GM19452 (cell line): Measurements from ENCODE around the gene EFHC1.

Experiments used
- ATAC-seq: cut with Tn5 transposase; IDR thresholded peaks from one replicate; pipeline ENCODE4 v1.9.1; 2021; ENCODE audit not compliant: unreplicated experiment

The EFHC1 gene

DNA sequence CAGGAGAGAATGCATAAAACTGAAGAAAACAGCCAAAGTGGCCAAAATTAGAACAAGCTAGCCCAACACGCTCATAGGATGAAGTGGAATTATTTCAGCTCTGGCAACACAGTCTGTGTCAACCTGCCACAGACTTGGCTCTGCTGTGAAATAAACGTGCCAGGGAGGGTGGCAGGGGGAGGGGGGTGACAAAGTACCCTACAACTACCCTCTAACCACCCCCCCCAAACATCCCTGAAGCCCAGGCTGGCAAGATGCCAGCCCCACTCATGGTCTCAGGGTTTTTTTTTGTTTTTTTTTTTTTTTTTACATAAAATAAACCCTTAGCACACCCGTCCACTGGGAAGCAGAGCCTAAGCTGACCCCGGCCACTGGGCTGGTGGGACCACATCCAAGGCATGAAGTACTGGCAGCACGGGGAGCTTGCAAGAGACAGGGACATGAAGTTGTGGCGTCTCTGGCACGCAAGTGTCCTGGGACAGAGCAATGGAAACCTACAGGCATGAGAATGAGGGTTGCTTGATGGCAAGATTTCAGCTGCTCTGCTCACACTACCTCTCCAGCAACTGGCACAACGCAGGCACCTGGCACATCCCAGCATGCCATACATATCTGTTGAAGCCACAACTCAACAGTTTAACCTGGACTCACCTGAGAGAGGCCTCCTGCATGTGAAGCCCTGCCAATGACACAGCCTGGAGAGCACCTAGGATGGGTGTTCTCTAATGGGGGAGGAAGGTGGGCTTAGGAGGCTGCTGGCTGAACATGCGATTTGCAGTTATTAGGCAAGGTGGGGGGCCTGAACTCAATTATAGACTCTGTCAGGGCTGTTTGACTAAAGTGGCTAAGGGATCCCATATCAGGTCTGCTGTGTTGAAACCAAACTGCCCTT lies 80.3 kb downstream of the EFHC1 start:
- no peak for ATAC-seq

DNA sequence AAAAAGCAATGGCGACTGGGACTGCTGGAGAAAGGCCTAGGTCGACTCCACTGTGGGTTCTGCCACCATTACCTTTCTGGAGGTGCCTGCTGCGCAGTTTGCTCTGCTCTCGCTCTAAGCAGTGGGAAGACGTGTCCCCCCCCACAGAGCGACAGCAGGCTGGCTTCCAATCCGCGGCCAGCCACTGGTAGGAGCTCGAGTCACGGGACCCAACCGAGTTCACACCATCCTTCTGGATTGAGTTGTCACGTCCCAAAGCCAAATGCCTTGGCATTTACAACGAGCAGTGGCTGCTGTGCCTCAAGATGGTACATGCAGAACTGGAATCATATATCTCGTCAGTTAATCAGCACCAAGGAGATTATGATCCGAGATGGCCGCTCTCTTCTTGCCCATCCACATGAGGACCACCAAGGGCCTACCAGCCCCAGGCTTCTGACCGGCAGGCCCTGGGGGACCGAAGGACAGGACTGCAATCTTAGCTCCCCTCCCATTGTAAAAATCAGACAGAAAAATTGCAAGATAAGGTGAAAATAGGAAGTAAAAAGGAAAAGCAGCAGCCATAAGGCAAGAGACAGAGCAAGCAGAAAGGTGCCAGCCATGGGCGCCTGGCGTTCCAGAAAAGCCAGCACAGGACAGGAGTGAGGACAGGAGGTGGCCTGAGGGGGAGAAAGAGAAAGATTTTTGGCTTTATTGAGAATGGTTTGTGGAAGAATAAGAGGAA lies 82.3 kb downstream of the EFHC1 start:
- no peak for ATAC-seq

DNA sequence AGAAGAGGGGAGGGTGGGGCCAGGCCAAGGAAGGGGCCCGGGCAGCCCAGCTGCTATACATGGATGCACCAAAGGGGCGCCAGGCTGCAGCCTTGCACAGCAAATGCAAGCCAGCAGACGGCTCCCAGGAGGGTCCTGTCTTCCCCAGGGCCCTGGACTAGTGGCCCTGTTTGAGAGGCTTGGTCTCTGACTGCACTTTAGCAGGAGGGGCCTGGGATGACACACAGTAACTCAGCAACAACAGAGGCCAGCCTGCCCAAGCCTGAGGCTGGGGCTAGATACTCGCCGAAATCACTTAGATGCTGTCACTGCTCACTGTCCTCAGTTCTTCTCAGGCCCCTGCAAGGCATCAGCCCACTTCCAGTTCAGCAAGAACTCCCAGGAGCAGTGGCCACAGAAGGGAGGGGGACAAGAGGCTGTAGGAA lies 83.2 kb downstream of the EFHC1 start:
- ATAC-seq: no peak

DNA sequence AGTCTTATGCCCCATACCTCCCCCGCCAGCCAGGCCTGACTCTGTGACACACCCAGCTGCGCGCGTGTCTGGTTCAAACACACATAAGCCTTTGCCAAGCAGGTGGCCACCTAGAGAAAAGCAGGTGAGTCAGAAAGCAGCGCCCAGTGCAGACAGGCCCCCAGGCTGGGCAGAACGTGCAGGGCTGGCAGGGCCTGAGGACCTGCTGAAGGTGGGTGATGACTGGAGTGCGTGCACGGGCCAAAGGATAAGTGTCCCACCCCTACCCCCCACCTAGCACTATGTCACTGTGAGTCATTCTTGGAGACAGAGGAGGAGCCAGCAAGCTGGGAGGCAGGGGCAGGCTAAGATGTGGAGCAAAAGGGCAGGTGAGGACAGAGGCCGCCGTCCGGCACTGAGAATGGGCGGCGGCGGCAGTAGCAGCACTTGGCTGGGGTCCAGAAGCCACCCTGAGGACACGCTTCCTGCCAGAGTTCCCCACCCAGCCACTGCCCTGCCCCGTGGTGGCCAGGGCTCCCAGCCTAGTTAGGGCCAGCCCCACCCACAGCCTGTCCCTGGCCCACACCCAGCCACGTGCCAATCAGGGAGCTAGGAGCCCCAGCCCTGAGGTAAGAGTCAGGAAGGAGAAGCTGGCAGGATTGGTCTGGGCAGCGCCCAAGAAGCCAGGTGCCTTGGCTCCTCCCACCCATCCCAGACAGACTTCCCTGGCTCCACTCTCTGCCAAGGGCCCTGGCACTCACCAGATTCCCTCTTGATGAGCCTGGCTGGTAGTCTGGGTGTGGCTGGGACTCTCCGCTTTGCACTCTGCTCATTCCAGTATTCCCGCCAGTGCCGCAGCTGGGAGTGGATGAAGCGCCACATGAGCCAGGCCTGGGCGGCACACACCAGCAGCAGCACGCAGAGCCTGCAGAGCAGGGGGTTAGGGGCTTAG lies 84.0 kb downstream of the EFHC1 start:
- no peak for ATAC-seq

DNA sequence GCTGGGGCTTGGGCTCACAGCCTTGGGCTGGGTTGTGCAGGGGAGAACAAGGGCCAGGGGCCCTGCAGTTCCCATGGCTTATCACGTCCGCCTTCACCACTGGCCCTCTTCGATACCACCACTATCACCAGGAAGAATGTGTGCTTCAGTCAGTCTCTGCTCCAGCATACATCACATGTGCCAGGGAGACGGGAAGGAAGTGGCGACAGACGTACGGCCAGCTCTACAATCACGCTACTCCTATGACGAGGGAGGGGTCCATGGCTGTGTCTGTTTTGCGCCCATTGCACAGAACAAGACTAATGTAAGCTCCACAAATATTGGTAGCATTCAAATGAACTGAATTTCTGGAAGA lies 84.6 kb downstream of the EFHC1 start:
- ATAC-seq: no peak

DNA sequence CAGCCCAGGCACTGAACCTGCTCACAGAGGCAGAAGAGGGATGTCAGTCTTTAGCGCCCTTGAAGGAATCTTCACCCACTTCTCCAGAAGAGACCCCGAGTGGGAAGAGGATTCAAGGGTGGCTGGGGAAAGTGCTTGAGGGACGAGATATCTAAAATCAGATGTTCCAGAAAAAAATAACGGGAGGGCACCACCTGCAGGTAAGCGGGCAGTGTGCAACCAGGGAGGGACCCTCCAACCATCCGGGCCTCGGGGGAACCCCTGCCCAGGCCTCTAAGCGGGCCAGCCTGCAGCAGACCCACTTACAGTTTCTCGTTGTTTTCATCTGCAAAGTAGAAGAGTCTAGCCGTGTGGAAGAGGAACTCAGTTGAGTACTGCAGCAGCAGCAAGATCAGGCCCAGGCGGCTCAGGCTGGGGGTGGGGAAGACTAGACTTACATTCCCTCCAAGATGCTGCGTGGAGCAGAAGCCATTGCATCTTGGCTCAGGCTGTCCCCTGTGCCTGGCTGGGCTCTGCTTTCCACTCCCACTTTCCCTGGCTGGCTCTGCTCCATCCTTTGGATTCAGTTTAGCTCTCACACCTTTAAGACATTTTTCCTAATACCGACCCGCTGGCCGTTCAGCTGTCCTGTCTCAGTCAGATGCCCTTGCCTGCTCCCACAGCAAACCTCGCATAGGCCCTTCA lies 85.7 kb downstream of the EFHC1 start:
- ATAC-seq: no peak

DNA sequence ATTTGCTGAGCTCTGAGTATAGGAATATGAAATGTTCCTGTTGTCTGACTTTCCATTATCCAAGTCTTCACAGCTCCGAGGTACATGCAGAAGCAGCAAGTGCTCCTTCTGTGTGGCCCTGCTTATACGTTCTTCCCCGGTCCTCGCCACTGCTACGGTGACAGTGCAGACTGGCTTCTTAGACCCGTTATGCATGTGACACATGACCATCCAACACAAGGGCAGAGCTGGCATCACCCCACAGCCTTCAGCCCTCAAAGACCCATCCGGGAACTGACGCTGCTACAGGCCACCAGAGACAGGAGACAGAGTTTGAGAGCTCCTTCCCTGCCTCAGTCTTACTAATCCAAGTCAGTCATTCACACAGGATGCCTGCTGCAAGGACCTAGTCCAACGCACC lies 86.3 kb downstream of the EFHC1 start:
- ATAC-seq: no peak

DNA sequence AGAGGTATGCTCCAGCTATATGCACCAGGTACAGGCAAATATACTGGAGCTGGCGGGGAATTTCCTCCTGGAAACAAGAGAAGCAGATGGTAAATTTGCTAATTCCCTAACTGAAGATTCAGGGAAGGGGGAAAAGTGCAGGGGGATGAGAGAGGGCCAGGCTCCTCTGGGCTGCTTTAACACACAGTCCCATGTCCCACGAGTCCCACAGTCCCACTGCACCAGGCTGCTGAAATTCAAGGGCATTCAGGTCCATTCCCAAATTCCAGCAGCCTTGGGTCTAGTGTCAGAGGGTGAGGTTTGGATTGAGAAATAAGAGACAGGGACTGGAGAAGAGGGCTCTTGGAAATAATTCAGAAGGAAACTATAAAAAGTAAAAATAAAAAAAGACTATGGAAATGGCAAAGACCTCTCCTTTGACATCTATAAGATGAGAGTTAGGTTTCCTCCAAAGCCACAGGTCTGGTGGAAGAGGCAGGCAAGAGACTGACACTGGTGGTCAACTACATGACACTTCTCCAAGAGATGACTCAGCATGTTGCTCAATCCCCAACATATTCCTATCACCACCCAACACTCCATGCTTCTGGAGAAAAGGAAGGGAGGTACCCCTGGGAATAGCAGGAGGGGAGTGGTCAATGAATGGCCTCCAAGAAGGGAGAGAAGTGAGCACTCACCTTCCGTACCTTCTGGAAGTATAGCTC lies 87.6 kb downstream of the EFHC1 start:
- ATAC-seq: no peak

DNA sequence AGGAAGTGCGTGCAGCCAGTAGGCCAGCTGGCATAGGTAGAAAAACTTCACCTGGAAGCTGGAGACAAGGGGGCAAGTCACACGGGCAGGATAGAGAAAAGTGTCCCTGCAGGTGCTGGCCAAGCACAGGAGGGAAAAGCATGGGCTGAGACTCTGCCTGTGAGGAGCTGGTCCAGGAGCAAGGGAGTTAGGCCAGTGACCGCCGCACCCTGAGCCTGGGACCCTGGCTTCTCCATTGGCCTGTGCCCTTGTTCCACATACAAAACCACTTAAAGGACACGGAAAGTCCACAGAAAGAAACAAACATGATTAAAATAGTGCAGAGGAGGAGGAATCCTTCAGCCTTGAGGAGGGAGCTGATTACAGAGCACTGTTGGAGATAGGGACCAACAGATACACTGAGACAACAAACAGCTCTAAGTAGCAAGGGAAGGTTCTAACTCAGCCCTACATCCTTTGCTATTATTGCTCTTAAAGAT lies 88.2 kb downstream of the EFHC1 start:
- no peak for ATAC-seq

DNA sequence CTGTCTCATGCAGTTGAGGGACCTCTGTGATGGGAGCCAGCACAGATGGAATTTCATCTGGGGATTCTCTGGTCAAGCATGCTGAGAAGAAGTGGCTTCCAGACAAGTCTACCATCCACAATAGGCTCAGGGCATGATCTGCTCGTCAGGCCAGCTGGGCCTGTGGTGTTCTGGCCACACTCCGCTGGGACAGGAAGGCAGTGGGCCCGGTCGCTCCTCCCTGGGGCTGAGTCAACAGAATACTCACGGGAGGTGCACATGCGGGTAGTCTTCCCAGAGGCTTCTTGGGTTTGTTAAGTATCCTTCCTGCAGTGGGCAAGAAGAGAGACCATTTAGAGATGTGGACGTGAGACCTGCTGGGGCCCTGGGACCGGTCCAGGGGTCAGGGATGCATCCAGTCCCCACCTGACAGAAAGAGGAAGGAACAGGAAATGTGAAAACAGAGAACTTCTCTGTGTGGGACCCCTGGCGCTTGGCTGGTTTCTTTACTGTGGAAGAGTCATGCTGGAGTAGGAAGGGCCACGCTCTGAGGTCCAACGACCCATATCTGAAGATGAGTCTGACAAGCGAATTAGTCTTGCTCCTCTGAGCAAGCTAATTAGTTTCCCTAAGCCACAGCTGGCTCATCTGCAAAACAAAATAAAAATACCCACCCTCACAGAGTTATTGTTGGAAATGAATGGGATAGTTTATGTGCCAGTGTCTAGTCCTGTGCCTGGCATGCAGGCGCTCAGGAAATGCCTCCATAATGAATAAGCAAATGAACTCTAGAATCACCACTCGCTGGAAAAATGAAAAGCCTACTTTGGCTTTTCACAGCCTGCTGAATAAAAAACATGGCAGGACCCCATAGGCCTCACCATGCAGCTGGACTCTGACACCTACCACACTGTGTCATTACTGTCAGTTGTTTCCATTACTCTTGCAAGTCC lies 89.4 kb downstream of the EFHC1 start:
- ATAC-seq: no peak

DNA sequence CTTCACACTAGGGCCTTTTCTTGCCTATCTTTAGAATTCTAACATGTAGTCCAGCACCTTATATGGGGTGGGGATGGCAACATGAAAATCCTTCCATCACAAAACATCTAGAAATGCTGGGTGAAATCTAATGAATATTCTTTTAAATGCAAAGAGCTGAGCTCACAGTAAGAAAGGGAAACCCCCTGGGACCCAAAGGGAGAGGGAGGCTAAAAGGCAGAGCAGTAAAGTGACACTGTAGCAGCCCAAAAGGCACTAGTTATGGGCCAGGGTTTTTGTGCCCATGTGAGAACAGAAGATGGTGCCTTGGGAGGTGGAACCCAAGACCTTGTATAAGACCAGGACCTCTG lies 90.0 kb downstream of the EFHC1 start:
- ATAC-seq: no peak

DNA sequence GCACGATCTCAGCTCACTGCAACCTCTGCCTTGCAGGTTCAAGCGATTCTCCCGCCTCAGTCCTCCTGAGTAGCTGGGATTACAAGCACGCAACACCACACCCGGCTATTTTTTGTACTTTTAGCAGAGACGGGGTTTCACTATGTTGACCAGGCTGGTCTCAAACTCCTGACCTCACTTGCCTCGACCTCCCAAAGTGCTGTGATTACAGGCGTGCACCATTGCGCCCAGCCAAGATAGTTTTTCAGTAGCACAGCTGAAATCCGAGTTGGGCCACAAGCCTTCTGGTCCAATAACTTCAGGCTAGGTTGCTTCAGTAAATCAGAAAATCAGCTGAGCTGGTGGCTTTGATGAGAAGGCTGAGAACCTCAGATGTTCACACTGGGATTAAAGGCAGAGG lies 91.0 kb downstream of the EFHC1 start:
- ATAC-seq: no peak

DNA sequence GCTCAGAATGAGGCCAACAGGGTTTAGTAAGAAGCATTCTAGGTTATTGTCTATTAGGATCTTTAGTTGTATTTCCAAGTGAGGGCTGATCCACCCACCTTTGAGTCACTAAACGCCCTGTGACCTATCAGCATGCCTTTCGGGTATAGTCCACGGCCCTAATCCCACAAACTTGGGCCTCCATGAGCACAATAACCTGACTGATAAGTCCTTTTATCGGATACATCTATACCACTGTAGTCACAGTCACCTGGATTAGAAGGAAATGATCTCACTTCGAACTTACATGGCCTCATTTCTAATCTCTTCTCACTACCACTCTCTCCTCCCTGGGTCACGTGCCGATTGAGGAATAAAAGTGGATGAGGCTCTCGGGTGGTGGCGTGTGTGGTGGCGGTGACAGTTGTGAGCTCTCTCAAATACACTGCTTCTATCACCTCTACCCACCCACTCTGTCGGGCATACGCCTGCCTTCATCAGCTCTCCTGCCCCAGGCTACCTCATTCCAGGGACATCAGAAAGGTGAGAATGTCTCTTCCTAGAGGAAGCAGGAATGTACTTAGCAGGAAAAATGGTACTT lies 91.5 kb downstream of the EFHC1 start:
- no peak for ATAC-seq

DNA sequence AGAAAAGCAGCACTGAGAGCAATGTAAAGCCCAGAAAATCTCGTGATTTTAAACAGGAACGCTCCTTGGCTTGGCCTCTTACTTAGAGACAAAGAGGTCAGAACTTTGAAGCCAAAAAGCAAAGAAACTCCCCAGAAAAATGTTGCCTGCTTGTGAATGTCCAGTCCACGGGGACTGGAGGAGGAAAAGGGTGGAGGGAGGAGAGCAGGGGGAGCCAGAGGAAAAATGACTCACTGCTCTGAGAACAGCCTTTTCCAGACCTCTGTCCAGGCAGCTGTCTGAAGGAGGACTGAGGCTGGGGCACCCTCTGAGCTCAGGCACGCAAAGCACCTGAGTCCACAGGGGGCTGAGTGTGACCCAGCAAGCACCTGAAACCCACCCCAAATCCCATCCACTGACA lies 92.1 kb downstream of the EFHC1 start:
- ATAC-seq: no peak

DNA sequence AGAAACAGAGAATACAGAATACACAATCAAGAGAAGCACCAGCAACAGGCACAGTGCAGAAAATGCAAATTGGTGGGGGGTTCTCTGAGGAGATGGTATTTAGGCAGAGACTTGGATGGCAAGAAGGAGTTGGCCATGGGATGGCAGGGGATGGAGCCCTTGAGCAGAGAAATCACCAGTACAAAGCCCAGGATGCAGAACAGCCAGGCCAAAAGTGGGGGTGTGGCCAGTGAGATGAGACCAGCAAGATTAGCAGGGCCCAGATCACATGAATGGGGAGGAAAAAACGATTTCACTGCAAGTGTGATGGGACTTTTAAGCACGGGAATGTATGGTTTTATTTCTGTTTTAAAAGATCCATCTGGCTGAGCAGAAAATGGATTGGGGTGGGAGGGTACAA lies 93.3 kb downstream of the EFHC1 start:
- no peak for ATAC-seq

DNA sequence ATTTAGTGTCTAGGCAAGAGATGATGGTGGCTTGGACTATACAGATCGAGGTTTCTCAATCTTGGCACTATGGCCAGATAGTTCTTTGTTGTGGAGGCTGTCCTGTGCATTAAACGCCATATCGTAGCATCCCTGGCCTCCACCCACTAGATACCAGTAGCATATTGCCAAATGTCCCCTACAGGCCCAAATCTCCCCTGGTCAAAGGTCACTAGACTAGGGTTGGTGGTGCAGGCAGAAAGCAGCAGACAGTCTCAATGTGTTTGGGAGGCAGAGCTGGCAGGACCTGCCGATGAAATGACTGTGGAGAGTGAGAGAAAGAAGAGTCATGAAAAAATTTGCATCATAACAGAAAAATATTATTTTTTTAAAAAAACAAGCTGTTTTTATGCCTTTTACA lies 93.8 kb downstream of the EFHC1 start:
- no peak for ATAC-seq

DNA sequence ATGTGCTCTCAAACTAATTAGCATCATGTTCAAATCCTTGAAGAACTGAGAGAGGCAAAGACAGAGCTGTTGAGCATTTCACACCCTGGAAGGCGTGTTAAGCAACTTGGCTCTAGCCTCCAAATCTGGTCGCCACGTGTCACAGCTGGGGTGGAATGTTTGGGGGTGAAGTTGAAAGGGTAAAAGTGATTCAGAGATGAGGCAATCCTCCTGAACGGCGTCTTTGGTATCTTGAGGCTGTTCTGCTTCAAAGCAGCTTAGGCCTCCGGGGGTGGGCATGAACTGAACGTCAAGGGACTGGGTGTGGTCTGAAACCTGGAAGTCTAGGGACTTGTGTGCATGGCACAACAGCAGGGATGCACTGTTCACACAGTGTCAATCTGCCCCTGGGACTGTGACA lies 94.4 kb downstream of the EFHC1 start:
- ATAC-seq: no peak

DNA sequence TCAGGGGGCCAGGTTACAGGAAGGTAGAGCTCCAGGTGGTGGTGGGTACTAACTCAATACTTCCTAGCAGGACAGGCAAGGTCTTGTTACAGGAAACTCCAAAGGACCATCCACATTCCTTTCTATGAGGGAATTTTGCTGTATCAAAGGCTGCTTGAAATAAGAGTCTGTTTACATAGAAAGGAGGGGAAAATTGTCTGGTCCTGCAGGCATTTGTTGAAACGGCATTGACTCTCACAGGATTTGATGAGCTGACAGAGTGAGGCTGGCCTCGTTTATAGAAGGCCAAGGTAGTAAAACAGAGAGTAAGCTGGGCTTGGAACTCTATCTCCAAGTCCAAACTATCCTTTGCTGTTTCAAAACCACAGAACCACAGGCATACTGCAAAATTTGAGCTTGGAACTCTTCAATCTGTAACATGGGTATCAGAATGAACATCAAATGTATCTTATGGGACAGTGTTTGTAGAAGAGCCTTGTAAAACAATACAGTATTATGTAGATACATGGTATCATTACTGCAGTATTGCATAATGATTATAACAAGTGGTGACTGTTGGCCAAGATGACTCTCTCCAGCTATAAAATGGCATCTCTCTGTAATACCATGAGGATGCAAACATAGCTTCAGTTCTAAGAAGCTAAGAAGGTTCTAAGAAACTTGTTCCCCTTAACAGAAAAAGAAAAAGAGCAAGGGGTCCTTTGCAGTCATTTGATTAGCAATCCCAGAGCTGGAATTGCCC lies 95.2 kb downstream of the EFHC1 start:
- ATAC-seq: no peak
